GM18502 (cell line): ENCODE results near the gene CACNG1.
"Not testable (repeated sequence)": the region's sequence is repeated elsewhere in the genome, so short reads cannot be mapped to it uniquely, and the experiment has no call there.

Experiments
- ATAC-seq: cut with Tn5 transposase; IDR thresholded peaks from one replicate; pipeline ENCODE4 v1.9.1; 2021; ENCODE audit warnings: mild to moderate bottlenecking; ENCODE audit not compliant: unreplicated experiment, poor library complexity

The CACNG1 gene

DNA sequence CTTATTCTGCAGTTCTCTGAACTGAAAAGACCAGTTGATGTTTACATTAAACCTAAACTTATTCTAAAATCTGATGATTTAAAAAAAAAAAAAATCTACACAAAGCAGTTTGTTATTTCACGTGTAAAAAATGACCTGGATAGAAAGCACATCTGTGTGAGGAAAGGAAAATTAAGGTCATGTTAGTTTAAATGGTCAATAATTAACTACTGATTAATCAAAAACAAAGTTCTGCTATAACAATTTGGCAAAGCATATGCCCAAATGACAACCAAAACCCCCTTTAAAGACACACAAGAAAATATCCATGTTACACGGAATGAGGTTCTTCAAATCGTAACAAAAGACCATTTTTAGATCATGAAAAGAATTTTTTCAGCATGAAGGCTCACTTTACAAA, 30.4 kb downstream of the CACNG1 start:
- no peak for ATAC-seq

DNA sequence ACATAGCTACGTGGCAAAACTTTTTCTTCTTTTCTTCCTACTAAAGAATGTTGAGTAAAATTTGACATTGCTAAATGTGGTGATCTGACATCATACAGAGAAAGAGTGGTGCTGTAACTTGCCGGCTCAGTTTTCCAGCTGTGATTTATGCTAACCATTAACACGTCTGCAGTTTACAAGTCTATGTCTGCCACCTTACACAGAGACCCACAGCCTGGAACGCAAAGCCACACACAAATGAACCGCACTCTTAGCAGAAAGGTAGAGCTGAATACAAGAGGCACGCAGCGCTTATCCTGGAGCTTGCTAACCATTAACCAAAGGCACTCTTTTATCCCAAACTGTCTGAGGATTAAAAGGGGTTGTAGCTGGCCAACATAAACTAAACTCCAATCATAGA, 31.9 kb downstream of the CACNG1 start:
- ATAC-seq: no peak

DNA sequence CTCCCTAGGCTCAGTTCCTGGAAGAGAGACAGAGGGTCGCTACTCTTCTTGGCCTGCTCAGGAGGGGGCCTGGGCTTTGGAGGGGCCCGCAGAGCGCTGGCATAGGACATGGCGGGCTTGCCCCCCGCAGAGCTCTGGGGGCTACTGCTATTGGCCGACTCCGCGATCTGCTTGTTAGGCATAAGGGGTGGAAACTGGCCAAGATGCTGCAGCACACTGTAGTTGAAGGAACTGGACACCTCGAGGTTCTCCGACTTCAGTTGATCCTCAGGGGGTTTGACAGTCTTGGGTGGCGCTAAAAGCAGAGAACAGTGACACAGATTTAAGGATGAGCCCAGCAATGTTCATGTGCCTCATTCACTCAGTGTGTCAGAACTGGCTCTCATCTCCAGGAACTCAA, 33.9 kb downstream of the CACNG1 start:
- no peak for ATAC-seq

DNA sequence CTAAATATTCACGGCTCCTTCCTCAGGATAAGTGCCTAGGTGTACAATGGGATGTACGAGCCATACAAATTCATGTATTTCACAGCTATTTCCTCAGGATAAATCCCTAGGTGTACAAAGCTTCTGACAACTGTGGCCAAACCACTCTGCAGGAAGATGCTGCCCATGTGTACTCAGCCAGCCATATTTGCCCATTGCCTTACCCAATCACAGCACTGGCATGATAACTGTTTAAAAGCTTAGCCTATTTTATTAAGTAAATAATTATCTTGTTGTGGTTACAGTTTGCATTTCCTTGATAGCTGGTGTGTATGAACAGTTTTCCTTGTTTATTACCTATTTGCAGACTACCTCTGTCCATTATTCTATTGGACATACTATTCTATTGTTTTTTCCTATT, 35.1 kb downstream of the CACNG1 start:
- no peak for ATAC-seq

DNA sequence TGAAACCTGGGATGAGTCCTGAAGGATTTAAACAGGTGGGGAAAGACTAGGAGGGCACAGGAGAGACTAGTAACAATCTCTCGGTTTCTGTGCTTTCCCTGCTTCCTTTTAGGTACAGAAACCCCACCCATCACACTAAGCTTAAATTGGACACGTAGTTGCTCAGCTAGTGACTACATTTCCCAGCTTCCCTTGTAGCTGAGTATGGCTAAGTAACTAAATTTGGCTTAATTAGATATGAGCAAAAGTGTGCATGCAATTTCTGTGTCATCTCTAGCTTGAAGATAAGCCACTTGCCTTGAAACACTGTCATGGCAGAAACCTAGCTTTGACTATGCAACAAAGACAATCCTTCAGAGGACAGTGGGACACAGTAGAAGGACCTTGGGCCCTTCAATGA, 36.5 kb downstream of the CACNG1 start:
- ATAC-seq: no peak

DNA sequence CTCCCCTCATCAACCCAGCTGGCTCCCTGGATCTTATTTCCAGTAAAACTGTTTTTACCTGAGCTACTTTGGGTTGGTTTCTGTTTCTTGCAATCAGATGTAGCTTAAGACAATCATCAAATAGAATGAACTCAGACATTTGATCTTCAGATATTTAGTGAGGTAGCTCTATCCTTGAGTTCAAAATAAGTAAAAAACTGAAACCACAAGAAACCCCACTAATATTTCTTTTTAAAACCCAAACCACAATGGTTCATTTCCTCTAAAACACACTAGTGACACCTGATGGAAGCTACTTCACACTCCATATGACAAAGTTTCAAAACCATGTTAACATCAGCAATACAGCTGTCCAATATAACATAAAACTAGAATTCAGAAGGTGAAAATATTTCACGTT, 37.8 kb downstream of the CACNG1 start:
- ATAC-seq: peak; percentile 87

DNA sequence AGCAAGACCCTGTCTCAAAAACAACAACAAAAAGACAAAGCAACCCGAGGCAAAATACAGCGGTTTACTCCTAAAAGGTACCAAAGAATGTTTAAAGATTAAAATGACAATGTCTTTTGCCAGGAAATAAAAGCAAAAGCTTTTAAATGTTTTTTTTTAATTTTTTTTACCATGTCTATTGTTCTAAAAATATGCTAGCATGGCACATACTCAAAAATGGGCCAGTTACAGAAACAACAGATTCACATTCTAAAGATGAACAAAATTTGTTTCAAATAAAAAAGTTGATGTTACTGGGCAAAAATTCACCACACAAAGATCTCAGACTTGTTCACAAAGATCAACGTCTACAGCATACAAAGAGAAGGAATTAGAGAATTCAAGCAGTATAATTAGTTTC, 41.1 kb downstream of the CACNG1 start:
- no peak for ATAC-seq

DNA sequence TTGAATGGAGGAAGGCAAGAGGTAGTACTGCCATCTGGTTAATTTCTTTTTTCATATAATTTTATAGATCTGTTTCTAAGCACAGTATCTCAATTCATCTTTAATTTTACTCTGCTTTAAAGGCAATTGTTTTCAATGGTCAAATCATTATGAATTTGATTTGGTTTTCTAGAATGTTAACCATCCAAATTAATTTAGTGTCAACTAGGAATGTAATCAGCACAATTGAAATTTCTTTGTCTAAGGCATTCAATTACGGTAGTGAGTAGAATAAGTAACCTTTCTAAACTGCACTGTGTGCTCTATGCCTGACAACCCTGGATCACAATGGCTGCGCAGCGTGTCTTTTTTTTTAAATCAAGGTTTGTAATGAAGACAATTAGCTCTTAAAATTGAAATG, 44.3 kb downstream of the CACNG1 start:
- no peak for ATAC-seq

DNA sequence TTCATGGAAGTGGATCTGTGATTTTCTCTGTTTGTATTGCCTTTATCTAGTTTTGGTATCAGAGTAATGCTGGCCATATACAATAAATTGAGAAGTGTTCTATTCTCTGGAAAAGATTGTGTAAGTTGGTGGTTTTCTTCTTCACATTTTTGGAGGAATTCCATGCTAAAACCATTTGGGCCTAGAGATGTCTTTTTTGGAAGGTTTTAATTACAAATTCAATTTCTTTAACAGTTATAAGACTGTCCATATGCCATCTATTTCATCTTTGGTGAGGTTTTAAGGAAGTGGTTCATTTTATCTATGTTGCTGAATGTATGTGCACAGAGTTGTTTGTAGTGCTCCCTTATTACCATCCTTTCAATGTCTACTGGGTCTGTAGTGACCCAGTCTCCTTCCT, 46.0 kb downstream of the CACNG1 start:
- ATAC-seq: no peak

DNA sequence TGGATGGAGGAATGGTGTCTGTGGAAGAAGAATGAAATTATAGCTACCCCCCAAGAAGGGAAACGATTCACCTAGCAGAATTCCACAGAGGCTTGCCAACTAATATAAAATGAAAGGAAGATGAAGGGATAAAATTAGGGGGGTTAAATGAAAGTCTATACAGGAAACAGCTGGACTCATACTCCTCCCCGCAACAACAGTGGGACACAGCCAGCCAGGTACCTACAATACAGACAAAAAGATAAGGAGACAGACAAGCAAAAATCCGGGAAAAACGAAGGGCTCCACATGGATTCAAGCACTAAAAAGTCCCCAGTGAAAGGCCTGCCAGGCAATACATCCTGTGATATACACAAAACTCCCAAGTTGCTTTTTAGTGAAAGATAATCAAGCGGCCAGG, 47.9 kb downstream of the CACNG1 start:
- no peak for ATAC-seq

DNA sequence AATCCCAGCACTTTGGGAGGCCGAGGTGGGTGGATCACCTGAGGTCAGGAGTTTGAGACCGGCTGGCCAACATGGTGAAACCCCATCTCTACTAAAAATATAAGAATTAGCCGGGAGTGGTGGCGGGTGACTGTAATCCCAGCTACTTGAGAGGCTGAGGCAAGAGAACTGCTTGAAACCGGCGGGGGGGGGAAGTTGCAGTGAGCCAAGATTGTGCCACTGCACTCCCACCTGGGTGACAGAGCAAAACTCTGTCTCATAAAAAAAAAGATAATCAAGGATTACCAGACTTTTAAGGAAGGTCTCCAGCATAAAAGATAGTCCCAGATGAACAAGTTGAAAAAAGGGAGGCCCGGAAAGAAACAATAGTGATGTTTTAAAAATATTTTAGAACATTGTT, 48.4 kb downstream of the CACNG1 start:
- not testable (repeated sequence) for ATAC-seq

DNA sequence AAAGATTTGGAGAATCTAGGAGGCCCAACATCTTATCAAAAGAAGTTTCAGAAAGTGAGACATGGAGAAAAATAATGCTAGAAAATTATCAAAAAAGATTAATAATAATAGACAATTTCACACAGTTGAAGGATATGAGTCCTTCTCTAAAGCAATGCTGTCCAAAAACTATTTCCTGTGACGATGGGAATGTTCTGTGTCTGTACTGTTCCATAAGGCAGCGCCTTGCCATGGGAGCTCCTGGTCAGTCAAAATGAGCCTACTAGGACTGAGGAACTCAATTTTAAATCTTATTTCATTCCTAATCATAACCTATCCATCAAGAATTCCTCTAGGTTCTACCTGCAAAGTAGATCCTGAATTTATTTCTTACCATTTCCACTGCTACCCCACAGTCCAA, 49.0 kb downstream of the CACNG1 start:
- ATAC-seq: no peak

DNA sequence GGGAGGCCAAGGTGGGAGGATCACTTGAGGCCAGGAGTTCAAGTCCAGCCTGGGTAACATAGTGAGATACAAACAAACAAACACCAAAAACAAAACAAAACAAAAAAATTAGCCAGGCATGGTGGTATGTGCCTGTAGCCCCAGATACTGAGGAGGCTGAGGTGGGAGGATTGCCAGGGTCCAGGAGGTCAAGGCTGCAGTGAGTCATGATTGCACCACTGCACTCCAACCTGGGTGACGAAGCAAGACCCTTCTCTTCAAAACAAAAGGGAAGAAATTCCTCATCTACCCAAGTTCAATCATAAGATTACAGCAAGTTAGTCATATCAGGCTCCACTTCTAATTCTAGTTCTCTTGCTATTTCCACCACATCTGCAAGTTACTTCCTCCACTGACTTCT, 50.9 kb downstream of the CACNG1 start:
- ATAC-seq: not testable (repeated sequence)

DNA sequence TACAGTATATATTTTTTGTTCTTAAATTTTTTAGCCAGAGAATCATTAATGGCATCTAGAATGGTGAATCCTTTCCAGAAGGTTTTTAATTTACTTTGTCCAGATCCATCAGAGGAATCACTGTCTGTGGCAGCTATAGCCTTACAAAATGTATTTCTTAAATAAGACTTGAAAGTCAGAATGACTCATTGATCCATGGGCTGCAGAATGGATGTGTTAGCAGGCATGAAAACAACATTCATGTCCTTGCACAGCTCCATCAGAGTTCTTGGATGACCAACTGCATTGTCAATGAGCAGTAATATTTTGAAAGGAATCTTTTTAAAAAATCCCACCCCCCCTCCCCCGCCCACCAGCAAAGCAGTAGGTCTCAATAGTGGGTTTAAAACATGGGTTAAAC, 51.4 kb downstream of the CACNG1 start:
- ATAC-seq: no peak

DNA sequence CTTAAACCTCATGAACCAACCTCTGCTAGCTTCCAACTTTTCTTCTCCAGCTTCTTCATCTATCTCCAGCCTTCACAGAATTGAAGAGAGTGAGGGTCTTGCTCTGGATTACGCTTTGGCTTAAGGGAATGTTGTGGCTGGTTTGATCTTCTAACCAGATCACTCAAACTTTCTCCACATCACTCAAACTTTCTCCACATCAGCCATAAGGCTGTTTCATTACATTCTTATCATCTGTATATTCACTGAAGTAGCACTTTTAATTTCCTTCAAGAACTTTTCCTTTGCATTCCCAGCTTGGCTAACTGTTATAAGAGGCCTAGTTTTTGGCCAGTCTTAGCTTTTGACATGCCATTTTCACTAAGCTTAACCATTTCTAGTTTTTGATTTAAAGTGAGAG, 52.3 kb downstream of the CACNG1 start:
- ATAC-seq: no peak

DNA sequence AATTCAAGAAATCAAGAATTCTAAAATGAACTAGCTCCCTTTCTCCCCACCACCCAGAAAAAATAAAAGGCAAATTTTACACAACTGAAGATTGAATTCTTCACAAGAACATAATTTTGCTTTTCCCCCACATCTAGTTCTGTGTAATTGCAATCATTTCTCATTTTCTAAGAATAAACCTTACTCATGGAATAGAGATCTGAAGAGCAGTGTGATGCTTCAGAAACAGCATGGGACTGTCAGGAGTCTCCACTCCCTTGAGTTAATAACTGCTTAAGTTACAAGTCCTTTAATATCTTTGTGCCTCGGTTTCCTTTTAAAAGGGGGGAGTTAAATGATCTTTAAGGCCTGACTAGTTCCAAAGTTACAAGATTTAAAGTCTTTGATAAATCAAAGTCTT, 53.7 kb downstream of the CACNG1 start:
- no peak for ATAC-seq

DNA sequence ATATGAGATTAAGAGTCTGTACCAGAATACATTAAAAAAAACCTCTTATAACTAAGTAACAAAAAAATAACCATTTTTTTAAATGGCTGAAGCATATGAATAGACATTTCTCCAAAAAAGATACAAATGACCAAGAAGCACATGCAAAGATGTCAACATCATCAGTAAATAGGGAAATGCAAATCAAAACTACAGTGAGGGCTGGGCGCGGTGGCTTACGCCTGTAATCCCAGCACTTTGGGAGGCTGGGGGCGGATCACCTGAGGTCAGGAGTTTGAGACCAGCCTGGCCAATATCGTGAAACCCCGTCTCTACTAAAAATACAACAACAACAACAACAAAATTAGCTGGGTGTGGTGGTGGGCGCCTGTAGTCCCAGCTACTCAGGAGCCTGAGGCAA, 60.3 kb downstream of the CACNG1 start:
- not testable (repeated sequence) for ATAC-seq

DNA sequence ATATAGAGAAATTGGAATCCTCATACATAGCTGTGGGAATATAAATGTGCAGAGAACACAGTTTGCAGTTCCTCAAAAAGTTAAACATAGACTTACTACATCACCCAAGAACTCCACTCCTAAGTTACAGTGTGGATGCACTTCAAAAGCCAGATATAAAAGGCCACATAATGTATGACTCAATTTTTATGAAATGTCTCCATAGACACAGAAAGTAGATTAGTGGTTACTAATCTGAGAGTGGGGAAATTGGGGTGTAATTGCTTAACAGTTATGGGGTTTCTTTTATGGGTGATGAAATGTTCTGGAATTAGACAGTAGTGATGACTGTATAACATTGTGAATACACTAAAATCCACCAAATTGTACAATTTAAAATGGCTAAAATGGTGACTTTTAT, 60.9 kb downstream of the CACNG1 start:
- no peak for ATAC-seq
